Measurements from ENCODE around the gene TARM1.

GRCh38 chr19:54096617-54097106 lies 15.5 kb upstream of the TARM1 start:
- TF ChIP-seq POLR2A (IDR thresholded peaks at IDR 0.05; ENCODE audit: low read depth, low read length) (no peak), POLR2AphosphoS5 (IDR thresholded peaks at IDR 0.05; ENCODE audit: low read depth, low read length) (no peak)

Measured in GM12891 (cell line).